ENCODE results near the gene TRAM2.

Gene TRAM2

DNA sequence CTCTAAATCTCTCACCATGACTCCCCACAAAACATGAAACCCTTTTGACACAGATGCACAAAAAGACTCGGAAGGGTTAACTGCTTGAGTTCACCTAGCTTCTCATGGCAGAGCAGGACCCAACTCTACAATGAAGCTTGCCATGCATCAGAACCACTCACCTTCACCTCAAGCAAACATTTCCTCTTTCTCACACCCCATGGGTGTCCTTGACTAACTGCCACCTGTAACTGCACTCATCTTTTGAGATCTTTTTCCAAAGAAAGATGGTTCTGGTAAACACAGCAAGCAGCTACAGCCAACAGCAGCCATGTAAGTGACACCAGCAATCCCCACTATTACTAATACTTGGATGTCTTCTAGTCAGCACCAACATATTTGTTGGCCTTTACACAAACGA, 80.2 kb downstream of the TRAM2 start:
- DNase-seq (ENCODE audit: low read depth, low spot score), result no peak
- TF ChIP-seq, protein P1, sequence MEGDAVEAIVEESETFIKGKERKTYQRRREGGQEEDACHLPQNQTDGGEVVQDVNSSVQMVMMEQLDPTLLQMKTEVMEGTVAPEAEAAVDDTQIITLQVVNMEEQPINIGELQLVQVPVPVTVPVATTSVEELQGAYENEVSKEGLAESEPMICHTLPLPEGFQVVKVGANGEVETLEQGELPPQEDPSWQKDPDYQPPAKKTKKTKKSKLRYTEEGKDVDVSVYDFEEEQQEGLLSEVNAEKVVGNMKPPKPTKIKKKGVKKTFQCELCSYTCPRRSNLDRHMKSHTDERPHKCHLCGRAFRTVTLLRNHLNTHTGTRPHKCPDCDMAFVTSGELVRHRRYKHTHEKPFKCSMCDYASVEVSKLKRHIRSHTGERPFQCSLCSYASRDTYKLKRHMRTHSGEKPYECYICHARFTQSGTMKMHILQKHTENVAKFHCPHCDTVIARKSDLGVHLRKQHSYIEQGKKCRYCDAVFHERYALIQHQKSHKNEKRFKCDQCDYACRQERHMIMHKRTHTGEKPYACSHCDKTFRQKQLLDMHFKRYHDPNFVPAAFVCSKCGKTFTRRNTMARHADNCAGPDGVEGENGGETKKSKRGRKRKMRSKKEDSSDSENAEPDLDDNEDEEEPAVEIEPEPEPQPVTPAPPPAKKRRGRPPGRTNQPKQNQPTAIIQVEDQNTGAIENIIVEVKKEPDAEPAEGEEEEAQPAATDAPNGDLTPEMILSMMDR (IDR thresholded peaks at IDR 0.05; ENCODE audit: low read depth, low read length), result no peak
- in situ Hi-C loops (cut with HindIII; ENCODE audit: low sequenced_read_pairs), result no loop called here
- no peak overlapping the region for H3K4me3 ChIP-seq (ENCODE audit: low read depth, low read length)

DNA sequence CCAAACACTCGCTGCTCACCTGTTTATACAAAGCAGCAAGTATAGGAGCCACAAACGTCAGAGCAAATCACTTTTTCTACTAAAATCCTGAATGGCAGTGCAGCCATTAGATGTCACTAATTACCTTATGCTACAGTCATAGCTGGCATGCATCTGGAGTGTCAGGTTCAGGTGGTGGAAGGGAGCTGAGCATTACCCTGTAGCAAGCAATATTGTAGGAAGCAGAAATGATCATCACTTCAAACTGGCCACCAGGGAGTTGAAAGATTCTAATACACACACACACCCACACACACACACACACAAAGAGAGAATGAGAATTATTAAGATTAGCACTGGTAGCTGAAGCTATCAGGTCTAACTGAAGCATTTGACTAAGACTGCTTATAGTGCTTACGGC, 80.9 kb downstream of the TRAM2 start:
- DNase-seq (ENCODE audit: low read depth, low spot score), result no peak
- TF ChIP-seq, protein P1 (IDR thresholded peaks at IDR 0.05; ENCODE audit: low read depth, low read length), result no peak
- in situ Hi-C loops (cut with HindIII; ENCODE audit: low sequenced_read_pairs), result no loop called here
- no peak overlapping the region for H3K4me3 ChIP-seq (ENCODE audit: low read depth, low read length)

DNA sequence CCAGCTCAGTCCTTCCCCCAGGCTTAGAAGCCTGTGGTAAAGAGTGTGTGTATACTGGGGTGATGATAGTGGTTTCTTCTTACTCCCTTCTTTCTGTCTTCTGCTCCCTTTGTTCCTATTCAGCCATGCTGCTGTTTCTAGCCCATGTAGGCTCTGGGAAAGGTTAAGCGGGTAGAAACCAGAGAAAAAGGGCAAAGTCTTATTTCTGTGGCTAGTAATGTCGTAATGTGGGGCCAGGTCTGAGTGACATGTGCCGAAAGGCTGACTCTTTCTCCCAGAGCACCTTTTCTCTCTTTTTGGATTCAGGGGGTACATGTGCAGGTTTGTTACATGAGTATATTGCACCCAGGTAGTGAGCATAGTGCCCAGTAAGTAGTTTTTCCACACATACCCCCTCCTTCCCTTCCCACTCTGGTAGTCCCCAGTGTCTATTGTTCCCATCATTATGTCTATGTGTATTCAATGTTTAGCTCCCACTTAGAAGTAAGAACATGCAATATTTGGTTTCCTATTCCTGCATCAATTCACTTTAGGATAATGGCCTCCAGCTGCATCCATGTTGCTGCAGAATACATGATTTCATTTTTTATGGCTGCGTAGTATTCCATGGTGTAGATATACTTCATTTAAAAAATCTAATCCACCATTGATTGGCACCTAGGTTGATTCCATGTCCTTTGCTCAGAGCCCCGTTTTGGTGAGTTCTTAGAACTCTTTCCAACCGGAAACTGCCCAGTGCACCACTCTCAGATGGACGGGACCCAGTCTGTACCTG, 82.4 kb downstream of the TRAM2 start:
- in situ Hi-C loops (cut with HindIII; ENCODE audit: low sequenced_read_pairs), result no loop called here
- H3K4me3 ChIP-seq (ENCODE audit: low read depth, low read length), result no peak overlapping the region
- TF ChIP-seq, protein P1 (IDR thresholded peaks at IDR 0.05; ENCODE audit: low read depth, low read length), result no peak
- no peak for DNase-seq (ENCODE audit: low read depth, low spot score)

DNA sequence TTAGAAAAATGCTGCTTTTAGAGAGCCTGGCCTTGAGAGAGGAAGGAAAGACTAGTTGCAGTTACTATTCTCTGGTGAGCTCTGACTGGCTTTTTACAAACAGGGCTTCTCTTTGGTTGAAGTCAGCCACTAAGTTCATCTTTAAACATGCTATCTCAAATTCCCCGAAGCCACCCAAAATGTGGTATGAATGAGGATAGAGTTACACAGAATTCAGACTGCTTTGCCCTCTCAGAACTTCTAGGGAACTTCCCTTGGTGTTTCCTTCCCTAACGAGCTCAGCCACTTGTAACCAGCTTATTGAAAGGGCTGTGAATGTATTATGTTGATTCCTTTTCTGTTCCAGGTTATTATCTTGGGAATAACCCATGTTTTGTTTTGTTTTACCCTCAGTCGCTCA, 83.2 kb downstream of the TRAM2 start:
- no peak for DNase-seq (ENCODE audit: low read depth, low spot score)

DNA sequence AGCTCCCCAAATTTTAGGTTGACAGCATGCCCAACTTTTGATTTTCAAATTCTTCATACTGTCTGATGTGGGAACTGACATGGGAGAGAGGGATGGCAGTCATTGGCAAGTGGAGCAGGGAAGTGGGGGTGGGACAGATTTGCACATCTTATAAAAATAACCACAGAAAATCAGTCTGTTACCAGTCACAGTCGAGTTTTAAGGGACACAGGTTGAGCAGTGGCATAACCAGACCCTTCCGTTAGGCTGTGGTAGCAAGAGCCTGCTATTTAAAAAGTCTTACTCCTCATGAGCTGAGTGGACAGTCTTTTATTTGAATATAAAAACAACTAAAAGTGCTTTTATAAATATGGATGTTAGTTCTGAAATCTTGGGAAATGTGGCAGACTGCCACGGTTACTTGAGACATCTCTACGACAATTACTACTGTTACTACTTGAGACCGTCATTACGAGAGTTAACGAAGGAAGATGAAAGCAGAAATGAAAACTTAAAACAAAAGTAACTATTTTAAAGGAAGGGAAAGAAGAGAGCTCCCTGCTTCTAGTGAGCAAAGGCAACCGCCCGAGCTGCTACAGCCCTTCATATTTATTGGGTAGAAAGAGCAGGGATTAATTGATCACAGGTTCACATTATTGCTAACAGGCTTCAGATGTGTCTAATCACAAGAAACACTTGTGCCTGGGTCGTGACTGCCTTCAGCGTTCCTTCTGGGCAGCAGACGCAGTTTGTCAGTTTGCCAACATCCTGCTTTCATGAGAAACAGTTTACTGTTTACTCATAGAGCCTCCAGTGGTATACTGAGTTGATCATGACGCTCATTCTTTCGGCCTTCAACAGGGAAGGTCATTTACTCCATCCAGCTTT, 85.4 kb downstream of the TRAM2 start:
- TF ChIP-seq, protein P1 (IDR thresholded peaks at IDR 0.05; ENCODE audit: low read depth, low read length), result no peak
- H3K4me3 ChIP-seq (ENCODE audit: low read depth, low read length), result no peak overlapping the region
- in situ Hi-C loops (cut with HindIII; ENCODE audit: low sequenced_read_pairs), result no loop called here
- no peak for DNase-seq (ENCODE audit: low read depth, low spot score)

More for the DNA sequence above, 83.2 kb downstream of the TRAM2 start:
- in situ Hi-C loops (cut with HindIII; ENCODE audit: low sequenced_read_pairs), result no loop called here
- no peak overlapping the region for H3K4me3 ChIP-seq (ENCODE audit: low read depth, low read length)
- TF ChIP-seq, protein P1 (IDR thresholded peaks at IDR 0.05; ENCODE audit: low read depth, low read length), result no peak

DNA sequence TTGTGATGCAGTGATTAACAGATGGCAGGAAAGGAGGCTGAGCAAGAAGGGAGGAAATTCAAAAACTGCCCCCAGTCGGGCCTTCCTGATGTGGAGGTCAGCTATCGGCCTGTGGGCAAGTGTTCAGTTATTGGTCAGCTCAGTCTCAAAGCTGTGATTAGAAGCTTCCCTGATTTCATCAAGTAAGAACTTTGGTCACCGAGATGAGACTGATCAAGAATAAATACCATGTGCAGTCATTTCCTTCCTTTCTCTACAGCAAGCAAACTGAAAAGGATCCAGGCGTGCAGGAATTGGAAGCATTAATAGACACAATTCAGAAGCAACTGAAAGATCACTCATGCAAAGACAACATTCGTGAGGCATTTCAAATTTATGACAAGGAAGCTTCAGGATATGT, 87.0 kb downstream of the TRAM2 start:
- DNase-seq (ENCODE audit: low read depth, low spot score), result no peak
- no peak overlapping the region for H3K4me3 ChIP-seq (ENCODE audit: low read depth, low read length)
- in situ Hi-C loops (cut with HindIII; ENCODE audit: low sequenced_read_pairs), result no loop called here
- TF ChIP-seq, protein P1 (IDR thresholded peaks at IDR 0.05; ENCODE audit: low read depth, low read length), result no peak
